ENCODE data around the gene SPO11.

The SPO11 gene

DNA sequence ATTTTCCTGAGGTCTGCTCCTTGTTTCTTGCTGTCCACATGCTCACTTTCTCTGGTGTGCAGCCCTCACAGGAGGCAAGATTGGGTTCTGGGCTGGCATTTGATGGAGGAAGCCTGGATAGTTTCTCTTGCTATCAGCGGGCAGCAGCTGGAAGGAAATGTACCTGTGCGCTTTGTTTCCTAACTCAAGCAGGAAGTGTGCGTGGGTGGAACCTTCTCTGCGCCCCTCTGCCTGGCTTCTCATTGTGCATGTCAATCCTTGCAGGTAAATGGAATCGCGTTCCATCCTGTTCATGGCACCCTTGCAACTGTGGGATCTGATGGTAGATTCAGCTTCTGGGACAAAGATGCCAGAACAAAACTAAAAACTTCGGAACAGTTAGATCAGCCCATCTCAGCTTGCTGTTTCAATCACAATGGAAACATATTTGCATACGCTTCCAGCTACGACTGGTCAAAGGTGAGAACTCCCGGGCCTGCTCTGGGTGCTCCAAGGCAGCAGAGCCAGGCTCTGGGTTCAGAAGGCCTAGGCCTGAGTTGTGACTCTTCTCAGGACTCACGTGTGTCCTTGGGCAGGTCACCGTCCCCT, 44.8 kb downstream of the SPO11 start:
- no peak for DNase-seq

DNA sequence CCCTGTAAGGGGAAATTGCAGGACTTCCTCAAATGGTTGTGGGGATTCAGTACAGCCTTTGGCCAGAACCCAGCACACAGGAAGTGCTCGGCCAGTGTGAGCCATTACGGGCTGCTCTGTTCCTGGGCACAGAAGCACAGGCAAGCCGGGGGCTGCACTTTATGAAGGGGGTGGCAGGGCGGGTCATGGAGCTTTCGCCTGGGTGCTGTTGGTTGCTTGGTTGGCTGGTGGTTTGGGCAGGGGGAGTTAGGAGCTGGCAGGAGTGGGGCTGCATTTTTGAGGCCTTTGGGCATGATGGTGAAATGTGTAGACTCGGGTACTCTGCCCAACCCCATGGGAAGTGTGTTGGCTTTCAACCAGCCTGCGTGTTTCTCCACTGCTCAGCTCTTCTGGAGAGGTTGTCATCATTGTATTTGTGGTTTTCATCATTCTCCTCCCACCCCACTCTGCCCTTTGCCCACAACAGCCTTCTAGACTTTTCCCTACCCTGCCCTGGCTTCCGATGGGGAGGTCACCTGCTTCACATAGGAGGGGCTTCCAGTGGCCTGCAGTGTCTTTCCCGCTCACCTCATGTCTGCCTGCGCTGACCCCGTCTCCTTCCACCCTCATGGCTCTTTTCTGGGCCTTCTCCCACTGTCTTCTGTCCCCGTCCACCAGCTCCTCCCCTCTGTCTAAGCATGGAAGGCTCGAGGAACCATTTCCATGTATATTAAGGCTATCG, 45.5 kb downstream of the SPO11 start:
- DNase-seq: peak in 3 of 56 donors; percentile 23 to 60 (median 28)

DNA sequence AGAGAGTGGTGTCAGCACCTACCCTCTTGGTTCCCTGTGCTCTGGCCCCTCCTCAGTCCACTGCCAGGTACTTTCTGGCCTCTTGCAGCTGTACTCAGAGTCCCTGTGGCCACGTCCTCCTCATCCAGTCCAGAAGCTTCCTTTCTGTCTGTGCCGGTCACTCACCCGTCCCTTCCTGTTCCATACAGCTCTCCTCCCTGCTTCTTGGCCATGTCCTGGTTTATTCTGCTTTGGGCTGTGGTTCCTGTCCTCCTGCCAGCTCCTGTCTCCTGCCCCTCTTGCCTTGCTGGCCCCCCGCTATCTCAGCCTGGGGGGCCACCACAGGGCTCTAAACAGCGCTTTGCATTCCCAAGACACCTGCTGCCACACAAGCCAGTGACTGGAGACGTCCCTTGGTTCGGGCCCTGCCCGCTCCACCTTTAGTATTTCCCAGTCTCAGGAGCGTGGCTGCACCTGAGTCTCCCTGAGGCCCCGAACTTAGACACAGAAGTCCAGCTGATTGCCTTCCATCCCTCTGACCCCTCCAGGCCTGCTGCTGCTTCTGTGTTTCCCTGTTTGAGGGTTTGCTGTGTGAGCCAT, 46.1 kb downstream of the SPO11 start:
- no peak for DNase-seq

DNA sequence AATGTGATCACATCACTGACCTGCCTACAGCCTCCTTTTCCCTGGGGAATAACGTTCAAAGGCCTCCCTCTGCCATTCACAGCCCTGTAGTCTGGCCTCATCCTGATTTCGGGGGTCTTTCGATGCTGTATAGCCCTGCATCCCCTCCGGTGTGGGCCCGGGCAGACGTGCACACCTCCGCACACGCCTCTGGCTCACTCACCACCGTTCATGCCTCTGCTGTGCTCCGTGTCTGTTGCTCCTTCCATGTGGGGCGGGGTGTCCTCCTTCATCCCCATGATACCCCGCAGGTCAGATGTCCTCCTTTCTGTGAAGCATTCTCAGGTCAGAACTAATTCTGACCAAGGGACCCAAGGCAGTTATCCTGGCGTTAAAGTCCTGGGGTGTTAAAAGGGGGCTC, 47.7 kb downstream of the SPO11 start:
- no peak for DNase-seq

DNA sequence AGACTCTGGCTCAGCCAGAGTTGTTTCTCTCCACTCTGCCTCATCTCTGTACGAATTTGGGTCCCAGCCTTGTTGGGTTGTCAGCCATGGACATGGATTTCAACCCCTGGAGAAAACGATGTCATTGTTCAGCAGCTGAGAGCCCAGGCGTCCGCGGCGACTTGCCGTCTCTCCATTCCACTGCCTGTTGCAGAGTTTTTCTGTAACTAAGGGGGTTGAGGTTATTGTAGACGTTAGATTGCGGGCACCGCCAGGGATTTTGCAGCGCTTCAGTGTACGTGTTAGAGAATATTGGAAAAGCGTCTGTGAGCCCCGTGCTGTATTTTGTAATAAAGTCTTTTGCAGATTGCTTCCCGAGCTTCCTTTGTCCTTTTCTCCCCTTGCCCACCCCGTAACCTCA, 48.5 kb downstream of the SPO11 start:
- DNase-seq: no peak

DNA sequence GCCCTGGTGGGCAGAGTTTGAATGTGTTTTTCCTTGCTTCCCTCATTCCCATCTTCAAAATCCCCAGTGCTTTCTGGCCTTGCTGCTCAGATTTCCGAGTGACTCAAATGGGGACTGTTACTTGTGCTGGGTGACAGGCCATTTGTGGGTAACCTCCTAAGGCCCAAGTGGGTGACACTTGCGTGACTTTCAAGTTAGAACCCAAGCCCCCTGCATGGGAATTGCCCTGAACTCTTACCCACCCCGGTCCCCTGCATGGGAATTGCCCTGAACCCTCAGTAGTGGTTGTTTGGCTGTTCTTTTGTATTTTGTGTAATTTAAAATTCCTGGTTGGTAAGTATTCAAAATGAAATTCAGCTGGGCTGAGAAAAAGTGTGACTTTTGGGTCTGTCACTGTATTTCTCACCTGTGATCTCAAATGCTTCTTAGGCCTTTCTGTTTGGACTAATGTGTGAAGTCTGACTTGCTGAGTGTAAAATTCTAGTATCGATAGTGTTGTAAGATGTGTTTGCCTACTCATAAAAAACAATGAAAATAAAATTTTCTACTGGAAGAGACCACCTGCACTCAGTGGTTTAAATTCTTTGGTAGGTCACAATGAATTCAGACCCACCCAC, 49.2 kb downstream of the SPO11 start:
- no peak for DNase-seq

DNA sequence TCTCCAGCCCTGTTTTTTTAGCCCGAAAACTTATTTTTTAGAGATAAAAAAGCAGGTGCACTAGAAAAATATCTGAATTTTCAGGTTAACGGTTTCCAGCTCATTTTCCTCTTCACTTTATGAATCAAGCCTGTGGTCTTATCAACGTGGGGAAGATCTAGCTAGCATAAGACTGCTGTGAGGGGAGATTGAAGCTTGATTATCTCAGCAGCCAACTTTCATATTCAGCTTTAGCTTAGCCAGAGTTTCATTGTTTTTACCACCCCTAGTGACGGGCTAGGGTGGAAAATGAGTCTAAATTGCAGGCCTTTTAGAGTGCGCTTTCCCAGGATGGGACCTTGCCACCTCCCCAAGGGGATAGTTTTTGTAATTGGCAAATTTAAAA, 49.7 kb downstream of the SPO11 start:
- DNase-seq: no peak

DNA sequence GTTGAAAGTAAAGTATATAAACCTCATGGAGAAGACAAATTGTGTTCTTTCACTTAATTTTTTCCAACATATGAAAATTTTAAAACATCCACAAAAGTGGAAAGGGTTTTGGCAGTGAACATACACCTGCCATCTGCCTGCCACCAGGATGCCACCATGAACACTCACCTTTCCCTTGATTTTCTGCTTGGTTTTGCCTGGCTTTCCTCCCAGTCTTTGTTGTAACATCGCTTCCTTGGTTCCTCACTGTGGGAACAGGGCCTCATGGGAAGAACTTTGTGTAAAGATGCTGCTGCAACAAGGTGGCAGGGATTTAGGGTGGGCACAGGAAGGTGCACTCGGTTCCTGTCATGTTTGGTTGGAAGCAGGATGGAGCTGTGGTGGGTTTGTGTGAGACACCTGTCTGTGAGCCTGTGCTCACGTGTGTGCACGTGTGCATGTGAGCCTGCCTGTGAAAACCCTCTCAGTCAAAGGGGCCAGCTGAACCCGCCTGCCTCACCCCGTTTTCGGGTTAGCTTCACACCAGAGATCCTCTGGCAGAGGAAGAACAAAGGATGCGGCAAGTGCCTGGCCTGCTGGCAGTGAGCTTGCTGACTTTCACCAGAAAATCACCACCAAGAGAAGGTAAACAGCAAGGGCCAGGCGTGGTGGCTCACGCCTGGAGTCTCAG, 50.6 kb downstream of the SPO11 start:
- no peak for DNase-seq

DNA sequence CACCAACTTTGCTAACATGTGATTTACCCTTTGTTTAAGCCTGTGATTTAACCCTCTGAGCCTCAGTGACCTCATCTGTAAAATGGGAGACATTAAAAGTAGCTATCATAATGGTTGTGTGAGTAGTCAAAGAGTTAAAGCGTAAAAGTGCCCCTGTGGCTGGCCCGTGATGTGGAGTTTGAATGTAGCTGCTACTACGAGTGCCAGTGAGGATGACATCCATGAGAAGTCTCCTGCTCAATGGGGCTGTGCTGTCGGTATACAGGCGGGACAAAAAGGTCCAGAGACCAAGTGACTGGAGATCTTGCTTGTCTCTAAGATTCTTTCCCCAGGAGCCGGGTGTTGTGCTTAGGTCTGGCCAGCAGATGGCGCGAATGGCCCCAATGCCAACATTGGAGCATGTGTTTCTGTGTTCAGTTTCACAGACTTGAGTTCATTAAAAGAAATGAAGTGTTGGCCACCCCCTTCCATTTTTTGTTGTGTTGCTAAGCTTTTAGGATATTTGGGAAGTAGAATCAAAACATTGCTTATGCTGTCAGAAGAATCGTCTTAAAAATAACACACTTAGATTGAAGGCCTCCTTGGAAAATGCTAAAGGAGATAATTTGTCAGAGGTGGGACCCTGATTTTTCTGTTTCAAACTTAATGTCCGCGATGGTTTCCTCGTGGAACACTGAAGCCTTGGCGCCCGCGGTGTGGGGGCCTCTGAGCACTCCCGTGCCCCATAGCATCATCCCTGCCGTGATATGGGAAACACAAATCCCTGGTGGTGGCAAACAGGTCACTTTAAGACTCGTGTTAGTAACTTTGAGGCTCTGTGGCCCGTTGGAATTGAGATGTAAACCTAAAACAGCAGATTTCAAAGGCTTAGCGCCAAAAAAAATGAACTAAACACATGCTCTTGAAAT, 52.2 kb downstream of the SPO11 start:
- peak in 48 of 56 donors; percentile 17 to 92 (median 66) for DNase-seq

DNA sequence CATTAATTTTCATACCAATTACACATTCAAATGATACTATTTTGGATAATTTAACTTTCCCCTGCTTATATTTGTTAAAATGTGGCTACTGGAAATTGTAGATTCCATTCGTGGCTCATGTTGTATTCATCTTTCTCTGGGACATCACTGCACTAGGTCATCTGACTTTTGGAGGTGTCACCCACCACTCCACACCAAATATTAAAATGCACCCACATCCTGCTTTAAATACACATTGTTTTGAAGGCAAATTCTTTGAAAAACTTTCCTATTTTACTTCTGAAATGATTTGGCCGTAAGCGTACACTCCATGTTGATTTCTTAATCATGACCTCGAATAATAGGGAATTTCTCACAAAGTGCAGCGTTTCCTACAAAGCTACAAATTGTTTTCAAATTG, 52.9 kb downstream of the SPO11 start:
- no peak for DNase-seq

DNA sequence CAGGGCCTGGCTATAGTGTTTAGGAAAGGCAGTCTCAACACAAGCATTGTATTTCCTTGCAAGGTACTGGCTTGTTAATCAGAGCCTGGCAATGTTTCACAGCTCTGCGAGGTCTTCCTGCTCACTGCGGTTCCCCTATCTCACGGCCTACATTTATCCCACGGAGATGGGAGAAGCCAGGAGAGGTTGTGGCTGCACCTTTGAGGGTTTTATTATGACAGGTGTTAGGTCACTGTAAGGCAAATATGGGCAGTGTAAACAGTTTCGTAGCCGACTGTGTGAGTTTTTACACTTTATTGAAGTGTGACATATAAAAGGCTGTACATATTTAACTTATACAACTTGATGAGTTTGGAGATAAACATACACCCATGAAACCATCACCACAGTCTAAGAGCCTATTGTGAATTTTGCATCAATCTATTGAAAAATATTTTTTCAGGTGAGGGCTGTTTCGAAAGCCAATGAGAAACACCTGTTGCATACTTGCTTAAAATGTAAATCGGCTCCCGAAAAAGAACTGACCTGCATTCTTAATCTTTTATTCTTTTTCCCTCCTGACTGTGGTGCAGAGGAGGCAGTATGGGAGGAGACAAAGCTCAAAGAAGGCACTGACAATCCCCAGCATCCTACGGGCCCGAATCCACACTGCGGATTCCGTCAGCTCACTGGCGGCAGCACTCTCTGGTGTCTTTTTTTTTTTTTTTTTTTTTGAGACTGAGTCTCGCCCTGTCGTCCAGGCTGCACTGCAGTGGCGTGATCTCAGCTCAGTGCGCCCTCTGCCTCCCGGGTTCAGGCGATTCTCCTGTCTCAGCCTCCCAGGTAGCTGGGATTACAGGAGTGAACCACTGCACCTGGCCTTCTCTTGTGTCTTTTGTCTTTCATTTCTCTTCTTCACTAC, 54.1 kb downstream of the SPO11 start:
- DNase-seq: no peak

DNA sequence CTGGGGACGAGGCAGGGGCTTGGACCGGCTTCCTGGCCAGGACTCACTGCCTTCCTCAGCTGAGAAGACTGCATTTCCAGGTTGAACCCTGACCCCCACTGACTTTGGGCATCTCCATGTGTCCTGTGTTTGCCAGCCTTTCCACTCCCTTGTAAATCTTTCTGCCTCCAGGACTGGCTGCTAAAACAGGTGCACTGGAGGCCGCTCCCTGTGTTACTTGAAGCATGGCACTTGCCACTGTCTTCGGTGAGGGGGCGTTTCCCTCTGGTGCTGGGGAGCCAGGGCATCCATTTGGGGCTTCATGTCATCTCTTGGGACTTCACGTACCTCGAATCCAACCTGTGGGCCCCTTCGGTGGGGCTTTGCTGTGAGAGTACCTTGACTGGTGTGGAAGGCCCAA, 54.9 kb downstream of the SPO11 start:
- no peak for DNase-seq

DNA sequence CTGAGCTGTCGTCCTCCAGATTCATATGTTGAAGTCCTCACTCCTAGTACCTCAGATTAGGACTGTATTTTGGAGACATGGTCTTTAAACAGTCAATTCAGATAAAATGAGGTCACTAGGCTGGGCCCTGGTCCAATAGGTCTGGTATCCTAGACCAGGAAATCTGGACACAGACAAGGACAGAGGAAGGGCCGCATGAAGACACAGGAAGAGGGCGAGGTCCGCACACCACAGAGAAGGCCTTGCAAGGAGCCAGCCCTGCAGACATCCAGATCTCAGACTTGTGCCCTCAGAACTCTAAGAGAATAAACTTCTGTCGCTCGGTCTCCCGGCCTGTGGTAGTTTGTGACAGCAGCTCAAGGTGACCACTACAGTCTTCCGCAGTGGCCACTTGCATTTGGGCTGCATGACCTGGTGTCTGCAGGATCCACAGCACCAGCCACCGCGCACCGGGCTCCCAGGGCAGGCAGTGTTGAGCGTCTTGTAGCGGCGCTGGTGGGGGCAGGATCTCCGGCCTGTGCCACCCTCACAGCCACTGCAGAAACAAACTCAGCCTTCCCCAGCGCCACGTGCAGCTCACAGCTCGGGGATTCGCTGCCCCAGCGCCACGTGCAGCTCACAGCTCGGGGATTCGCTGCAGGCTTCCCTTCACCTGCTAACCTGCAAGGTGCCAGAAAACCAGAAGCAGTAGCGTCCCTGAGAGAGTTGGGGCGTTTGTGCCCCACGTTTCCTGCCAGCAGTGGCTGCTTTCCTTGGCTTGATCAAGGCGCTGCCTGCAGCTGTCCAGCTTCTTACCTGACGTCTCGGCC, 55.6 kb downstream of the SPO11 start:
- DNase-seq: no peak

DNA sequence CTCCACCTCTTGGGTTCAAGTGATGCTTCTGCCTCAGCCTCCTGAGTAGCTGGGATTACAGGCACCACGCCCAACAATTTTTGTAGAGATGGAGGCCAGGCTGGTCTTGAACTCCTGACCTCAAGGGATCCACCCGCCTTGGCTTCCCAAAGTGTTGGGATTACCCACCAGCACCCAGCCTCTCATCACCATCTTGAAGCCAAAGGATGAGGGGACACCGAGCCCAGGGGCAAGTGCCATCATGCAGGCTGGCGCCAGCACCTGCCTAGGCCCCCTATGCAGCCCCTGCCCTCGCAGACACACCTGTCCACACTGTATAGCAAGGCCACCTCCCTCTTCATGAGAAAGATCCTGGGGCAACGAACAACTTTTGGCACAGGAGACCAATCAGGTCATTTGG, 56.3 kb downstream of the SPO11 start:
- DNase-seq: no peak

DNA sequence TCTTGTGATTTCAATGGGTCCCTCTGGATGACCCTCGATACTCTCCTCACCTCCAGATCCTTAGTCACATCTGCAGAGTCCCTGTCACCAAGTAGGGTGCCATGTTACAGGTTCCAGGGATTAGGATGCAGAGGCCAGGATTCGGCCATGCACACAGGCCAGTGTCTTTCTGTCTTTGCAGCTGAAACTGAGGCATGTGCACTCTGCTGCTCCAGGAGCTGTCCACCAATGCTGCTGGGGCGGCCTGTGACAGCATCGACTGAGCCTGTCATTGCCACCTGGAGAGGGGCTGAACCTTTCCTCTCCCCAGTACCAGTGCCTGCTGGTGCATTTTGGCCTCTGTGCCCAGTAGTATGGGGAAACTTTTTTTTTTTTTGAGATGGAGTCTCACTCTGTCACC, 57.2 kb downstream of the SPO11 start:
- DNase-seq: no peak

DNA sequence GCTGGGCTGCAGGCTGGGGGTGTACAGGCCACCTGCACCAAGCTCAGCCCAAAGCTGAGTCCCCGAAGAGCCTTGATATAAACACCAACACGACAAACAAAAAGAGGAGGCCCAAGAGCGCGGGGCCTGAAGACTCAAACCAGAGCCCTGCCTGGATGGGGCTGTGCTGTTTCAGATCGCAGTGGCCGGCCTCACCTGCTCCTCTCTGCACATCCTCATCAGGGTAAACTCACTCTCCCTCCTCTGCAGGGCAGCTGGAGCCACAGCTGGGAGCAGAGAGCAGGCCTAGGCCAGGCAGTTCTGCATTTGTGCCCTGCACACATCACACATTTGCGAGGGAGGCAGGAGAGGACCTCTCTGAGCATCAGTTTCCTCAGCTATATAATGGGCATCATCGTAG, 57.9 kb downstream of the SPO11 start:
- DNase-seq: no peak

DNA sequence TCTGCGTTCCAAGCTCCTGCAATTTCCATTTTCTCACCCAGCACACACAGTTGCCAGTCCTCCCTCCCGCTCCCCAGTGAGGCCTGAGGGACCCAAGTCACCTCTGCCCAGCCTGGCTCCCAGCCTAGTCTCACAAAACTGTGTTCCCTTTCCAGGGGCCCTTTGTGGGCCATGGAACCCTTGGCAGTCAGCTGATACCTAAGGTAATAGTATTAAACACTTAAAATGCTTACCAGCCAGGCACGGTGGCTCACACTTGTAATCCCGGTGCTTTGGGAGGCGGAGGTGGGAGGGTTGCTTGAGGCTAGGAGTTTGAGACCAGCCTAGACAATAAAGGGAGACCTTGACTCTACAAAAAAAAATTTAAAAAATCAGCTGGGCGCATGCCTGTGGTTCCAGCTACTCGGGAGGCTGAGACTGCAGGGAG, 58.4 kb downstream of the SPO11 start:
- DNase-seq: peak in 7 of 56 donors; percentile 35 to 55 (median 49)

DNA sequence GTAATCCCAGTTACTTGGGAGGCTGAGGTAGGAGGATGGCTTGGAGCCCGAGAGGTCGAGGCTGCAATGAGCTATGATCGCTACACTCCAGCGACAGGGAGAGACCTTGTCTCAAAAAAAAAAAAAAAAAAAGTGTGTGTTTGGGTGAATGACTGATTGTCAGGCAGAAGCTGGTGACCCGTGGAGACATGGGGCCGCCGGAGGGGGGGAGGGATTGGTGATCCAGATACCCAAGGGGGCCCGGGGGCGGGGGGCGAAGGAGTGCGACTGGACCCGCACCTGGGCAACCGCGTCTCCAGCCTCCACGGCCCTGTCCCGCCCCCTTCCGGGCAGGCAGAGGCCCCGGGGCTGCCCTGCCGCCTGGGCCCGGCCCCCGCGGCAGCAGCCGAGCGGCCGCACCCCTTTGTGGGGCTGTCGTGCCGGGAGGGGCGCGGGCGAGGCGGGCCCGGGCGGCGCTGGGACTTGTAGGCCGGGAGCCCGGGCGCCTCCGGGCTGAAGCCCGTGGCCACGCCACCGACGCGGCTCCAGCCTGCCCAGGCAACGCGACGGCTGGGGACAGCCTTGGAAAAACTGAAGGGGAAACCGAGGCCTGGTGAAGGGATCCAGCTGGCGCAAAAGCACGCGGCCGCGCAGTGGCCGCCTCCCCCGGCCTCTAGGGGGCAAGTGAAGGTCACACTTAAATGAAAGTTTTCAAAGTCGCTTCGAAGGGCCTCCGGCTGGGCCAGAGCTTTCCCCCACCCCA, 59.5 kb downstream of the SPO11 start:
- peak in 35 of 56 donors; percentile 24 to 81 (median 50) for DNase-seq

Measured in amygdala (tissue), 56 donors.